ENCODE measurements around the gene TMEM134.
"Not testable (repeated sequence)": the region's sequence is repeated elsewhere in the genome, so short reads cannot be mapped to it uniquely, and the experiment has no call there.

Gene TMEM134

DNA sequence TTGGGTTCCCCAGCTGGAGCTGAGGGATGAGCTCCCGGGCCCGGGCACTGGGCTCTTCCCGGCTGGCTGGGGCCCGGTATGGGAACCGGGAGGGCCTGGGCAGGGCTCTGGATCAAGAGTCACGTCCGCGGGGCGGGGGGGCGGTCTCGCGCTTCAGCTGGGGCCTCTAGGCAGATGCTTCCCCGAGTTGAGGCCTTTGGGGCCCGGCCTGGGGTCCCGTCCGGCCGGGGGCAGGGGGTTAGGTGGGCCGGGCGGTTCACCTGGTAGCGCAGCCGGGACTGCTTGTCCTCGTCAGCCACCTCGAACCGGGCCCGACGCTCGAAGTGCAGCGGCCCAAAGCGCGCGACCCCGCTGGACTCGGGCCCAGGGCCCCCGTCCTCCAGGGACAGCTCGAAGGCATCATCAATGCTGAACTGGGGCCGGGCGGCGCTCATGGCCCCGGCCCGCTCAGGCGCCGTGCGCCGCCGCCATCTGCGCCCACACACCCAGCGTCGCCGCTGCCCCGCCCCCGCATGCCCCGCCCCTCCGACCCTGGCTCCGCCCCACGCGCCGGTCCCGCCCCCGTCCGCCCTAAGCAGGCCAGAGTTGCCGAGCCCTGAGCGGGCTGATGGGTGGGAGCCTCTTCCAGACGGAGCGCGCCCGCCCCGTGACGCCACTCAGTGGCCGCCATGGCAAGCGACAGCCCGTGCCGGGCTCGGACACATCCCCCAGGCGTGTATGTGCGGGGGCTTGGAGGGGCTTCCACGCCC is at the start of gene TMEM134:
Gene TMEM134, minus strand, starts transcription at position 493 of the 749 bp plus-strand sequence. Its CDS starts 59 bp downstream, at position 434.
- peak; percentile 97 for DNase-seq

DNA sequence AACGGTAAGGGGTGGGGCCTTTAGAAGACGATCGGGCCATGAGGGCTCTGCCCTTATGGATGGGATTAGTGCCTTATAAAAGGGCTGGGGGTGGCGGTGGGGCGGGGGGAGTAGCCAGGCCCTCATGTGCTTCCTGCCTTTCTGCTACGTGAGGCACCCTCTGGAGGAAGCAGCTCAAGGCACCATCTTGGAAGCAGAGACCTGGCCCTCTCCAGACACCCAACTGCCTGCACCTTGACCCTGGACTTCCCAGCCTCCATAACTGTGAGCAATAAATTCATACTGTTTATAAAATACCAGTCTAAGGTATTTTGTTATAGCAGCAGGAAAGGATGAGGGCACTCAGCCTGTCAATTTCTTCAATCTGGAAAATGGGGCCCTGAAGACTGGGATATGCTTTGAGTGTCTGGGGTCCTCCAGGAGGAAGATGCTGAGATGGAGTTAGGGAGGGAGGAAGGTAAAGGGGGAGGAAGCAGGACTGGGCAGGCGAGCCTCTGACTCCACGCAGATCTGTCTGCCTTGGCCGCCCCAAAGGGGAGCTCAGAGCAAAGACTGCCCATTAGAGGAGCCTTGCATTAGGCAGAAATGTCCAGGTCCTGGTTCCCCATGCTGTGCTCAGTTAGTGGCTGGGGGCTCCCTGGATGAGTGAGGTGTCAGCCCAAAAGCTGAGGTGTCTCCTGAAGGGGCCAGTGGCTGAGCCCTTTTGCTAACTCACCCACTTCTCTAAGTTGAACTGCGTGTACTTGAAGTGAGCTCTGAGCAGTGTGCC is 48.9 kb upstream of the TMEM134 start:
- DNase-seq: no peak

GRCh38 chr11:67516806-67517205 is 47.8 kb upstream of the TMEM134 start:
- no peak for DNase-seq

- DNase-seq: no peak
Observed at GRCh38 chr11:67514116-67514515, 45.1 kb upstream of the TMEM134 start.

DNA sequence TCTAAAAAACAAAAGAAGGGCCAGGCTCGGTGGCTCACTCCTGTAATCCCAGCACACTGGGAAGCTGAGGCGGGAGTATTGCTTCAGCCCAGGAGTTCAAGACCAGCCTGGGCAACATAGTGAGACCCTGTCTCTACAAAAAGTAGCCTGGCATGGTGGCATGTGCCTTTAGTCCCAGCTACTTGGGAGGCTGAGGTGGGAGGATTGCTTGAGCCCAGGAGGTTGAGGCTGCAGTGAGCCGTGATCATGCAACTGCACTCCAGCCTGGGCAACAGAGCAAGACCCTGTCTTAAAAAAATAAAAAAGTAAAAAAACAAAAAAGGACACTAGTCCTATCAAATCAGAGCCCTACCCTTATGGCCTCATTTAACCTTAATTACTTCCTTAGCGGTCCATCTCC is 42.5 kb upstream of the TMEM134 start:
- DNase-seq: not testable (repeated sequence)

GRCh38 chr11:67510023-67510345 is 40.9 kb upstream of the TMEM134 start:
- no peak for DNase-seq

GRCh38 chr11:67508486-67509121 is 39.6 kb upstream of the TMEM134 start:
- peak; percentile 99 for DNase-seq

- DNase-seq: peak; percentile 100
Observed at GRCh38 chr11:67507864-67508485, 38.9 kb upstream of the TMEM134 start, which contains the start of gene CDK2AP2. TSS of gene CDK2AP2 (minus strand) at chr11:67508162. CDS start at chr11:67508082, 80 bp downstream.

- DNase-seq: no peak
Observed at GRCh38 chr11:67507242-67507863, 38.3 kb upstream of the TMEM134 start.

DNA sequence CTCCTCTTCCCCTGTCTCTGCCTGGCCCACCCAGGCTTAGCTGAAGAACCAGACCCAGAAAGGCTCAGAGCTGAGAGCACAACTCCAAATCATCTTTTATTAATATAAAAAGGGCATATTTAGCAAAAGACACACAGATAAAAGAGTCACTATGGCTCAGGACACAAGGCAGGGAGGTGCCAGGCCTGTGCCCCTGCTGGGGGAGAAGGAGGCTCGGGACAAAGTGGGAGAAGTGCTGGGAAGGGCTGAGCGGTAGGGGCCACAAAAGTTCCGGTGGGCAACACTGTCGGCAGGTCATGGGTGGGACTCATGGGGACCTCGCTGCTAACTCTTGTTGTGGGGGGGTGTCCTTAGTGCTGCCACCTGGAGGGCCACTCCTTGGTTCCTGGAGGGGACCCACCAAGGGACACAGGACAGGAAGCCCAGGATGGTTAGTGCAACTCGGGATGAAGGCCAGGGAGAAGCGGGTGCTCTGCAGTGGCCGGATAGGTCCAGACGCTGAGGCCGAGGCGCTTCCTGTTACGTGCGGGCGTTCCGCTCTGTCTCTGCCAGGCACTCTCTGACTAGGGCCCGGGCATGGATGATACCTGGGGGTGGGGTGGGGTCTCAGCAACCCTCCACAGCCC is 37.5 kb upstream of the TMEM134 start:
- DNase-seq: no peak

GRCh38 chr11:67505605-67506396 is 36.8 kb upstream of the TMEM134 start:
- DNase-seq: peak; percentile 96

- peak; percentile 89 for DNase-seq
Observed at GRCh38 chr11:67504950-67505581, 36.0 kb upstream of the TMEM134 start, which contains the start of gene PITPNM1. TSS of gene PITPNM1 (minus strand) at chr11:67505363. CDS start at chr11:67504180, 1,183 bp downstream.

DNA sequence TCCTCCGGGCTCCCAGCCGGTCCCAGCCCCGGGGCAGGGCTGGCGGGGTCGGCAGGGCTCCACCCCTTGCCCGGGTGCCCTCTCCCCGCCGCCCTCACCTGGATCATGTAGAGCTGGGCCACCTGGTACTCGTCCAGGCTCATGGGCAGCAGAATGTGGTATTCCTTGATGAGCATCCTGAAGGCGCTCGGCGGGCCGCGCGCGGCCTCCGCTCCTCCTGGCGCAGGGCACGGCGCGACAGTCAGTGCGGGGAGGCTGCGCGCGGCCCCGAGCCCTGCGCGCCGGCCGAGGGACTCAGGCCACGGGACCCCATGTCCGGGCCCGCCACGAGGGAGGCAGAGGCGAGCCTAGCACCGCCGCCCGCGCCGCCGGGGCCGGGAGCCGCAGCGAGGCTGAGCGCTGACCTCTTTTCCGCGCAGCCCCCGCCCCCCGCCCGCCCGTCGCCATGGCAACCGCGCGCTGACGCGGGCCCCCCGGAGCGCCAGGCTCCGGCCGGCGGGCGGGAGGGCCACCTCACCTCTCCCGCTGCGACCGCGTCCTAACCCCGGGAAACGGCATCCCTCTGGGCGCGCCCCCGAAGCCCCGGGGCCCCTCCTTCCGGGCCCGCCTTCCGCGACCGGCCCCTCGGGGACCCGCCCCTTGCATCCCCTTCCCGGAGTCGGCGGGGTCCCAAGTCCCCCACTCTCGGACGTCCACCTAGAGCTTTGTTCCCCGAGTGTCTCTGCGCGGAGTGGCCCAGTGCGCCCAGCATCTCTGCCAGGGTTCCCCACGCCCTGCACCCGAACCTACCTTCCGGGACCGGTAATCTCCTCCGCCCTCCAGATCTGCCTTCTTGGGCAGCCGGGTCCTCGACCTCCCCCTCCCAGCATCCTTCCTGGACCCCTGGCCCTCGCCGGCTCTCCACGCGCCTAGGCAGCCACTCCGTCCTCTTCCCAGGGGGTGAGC is 35.2 kb upstream of the TMEM134 start:
- DNase-seq: peak; percentile 44

DNA sequence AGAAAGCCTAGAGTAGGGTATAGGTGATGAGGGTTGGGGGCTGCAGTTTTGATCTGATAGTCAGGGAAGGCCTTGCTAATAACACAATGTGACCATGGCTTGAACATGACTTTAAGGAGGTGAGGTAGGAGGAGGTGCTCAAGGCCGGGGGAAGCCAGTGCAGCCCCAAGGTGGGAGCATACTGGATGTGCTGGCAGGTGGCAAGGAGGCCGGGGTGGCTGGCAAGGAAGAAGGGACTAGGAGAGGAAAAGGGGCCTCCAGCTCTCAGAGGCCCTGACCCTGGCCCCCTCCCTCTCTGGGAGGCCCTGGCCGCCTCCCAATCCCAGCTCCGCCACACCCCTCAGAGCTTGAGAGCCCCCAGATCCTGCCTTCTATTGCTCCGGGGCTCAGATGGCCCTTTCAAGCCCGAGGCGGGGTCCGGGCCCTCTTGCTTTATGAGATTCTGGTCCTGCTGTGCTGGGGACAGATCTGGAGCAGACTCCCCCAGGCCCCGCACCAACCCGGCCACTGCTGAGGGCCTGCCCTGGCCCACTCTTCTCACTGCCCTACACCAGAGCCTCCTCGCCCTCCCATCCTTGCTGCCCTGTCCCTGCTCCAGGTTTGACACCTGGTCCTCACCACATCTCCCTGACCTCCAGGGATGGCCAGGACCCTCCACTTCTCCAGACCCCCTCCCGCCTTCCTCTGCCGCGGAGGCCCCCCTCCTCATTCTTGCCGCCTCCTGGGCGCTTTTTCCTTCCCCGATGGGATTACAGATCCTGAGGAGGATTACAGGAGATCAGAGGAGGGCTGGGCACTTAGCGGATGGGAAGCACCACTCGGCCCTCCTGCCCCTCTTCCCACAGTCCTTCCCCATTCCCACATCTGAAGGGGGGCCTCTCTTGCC is 34.3 kb upstream of the TMEM134 start:
- no peak for DNase-seq

DNA sequence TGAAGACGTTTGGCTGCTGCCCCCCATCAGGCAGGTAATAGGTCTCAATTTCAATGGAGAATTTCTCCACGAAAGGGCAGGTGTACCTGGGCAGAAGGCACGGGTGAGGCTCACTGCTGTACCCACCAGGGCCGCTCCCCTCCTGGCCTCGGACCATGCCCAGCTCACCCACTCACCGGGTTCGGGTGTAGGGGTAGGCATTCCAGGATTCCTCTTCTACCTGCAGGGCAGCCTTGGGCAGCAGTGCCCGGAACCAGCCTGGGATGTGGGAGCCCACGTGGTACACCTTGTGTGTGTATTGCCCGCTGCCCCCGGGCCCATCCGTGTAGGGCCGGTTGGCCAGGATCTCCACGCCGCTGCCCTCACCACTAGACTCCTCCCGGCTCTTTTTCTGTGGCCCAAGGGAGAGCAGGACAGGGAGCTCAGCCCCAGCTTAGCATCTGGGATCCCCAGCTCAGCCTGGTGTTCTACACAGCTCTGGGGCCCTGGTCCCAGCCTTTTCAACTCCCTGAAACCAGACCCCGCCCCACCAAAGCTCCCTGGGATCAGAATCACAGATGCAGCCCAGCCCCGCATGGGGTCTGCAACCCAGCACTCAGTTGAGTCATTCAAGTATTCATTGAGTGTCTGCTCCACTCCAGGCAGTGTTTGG is 33.4 kb upstream of the TMEM134 start:
- DNase-seq: no peak

DNA sequence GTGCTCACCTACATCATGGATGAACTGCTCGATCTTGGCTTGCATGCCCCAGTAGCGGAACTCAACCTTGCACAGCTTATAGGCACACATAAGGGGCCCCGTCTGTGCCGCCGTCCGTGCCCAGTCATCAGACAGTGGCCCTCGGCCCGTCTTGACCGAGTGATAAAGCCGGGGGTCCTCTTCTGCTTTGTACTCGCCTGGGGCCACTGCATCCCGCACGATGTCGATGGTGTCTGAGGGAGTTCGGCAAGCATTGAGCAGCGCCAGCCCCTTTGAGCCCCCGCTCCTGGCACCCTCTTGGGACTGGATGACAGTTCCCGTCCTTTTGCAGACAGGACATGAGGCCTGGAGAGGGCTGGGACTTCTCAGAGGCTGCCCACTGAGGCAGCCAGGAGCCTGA is 32.8 kb upstream of the TMEM134 start:
- no peak for DNase-seq

GRCh38 chr11:67500831-67501715 is 32.0 kb upstream of the TMEM134 start:
- no peak for DNase-seq

Data from activated CD4-positive, alpha-beta T cell treated with anti-CD3 and anti-CD28 coated beads, Interleukin-10, Interleukin-2, amounts not matched to agents 100 ng/mL and 50 ng/mL, durations not matched to agents 16 hours and 8 hours (primary cell).